HS-27A (cell line): ENCODE data around the gene GAL3ST3.
"Not testable (repeated sequence)": the region's sequence is repeated elsewhere in the genome, so short reads cannot be mapped to it uniquely, and the experiment has no call there.

ENCODE experiments used
- DNase-seq: peaks from one replicate; pipeline ENCODE4 v3.0.0-alpha.2; 2012; ENCODE audit warnings: low read depth, missing footprints

GAL3ST3 gene, protein sequence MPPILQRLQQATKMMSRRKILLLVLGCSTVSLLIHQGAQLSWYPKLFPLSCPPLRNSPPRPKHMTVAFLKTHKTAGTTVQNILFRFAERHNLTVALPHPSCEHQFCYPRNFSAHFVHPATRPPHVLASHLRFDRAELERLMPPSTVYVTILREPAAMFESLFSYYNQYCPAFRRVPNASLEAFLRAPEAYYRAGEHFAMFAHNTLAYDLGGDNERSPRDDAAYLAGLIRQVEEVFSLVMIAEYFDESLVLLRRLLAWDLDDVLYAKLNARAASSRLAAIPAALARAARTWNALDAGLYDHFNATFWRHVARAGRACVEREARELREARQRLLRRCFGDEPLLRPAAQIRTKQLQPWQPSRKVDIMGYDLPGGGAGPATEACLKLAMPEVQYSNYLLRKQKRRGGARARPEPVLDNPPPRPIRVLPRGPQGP

DNA sequence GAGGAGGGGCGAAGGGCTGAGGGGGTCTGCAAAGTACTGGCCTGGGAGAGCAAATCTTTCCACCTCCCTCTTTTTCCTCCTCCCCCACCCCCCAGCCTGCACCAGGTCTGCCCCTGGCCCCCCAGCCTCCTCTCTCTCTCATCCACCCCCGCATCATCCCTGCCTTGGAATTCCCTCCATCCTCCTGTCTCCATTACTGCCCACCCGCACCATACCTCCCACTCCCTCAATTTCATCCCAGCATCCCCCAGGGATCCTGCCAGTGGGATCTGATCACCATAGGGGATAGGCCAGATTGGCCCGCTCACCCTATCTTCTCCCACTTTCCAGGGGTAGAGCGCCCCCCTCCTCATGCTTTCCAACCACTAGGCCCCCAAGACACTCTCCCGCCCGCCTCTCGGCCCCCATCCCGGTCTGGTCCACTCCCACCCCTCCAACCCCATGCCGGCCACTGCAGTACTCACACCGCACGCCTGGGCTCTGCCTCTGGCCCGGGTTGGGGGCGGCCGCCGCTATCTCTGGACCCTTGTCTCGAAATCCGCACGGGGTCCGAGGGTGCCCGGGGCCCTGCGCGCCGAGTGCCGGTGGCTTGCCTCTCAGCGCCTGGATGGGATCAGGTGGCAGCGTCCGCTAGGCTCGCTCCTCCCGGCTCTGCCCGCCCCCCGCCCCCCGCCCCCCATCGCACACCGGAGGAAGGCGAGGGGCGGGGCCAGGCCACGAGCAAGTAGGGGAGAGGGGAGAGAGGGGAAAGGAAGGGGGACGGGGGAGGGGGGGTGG is at the start of gene GAL3ST3:
Gene GAL3ST3 (minus strand): TSS at position 615 of the 777 bp plus-strand sequence. CDS start 3,746 bp downstream, outside the sequence.
- no peak for DNase-seq

- DNase-seq, result not testable (repeated sequence)
Observed at GRCh38 chr11:66092125-66092524, 43.2 kb upstream of the GAL3ST3 start.

DNA sequence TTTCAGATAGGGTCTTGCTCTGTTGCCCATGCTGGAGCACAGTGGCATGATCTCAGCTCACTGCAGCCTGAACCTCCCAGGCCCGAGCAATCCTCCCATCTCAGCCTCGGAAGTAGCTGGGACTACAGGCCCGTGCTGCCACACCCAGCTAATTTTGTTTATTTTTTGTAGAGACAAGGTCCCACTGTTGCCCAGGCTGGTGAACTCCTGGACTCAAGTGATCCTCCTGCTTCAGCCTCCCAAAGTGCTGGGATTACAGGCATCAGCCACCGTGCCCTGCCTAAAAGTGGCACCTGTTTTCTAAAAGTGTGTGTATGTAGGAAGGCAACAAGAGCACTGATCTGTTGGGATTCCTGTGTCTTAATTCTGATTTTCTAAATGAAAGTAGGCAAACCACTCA is 41.3 kb upstream of the GAL3ST3 start:
- DNase-seq, result no peak

- no peak for DNase-seq
Observed at GRCh38 chr11:66089067-66089466, 40.1 kb upstream of the GAL3ST3 start.

GRCh38 chr11:66087148-66087908 is 38.4 kb upstream of the GAL3ST3 start:
- no peak for DNase-seq

DNA sequence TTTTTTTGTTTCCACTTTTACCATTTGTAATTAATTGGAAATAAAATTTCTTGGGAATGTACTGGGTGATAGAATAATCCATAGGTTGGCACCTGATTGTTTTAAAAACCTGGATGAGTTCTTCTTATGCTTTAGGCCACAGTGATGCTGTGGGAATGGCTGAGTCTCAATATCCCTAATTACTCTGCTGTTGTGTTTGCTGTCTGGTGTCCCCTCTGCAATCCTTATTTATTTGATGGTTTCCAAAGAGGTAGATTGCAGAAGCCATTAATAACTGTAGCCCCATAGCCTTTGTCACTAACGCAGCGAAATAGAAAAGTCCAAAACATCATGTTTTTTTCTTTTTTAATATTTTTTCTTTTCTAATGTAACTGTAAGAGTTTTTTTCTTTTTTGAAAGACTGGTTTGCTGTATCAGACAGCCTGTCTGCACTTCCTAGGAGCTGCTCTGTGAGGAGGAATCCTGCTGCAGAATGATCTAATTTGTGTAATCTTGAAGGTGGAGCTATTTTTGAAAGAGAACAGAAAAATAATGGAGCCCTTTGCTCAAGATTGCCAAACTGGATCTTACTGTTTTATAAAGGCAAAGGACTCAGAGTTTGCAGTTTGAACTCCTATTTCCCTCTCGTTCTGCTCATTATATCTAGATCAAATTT is 36.0 kb upstream of the GAL3ST3 start:
- DNase-seq, result no peak

DNA sequence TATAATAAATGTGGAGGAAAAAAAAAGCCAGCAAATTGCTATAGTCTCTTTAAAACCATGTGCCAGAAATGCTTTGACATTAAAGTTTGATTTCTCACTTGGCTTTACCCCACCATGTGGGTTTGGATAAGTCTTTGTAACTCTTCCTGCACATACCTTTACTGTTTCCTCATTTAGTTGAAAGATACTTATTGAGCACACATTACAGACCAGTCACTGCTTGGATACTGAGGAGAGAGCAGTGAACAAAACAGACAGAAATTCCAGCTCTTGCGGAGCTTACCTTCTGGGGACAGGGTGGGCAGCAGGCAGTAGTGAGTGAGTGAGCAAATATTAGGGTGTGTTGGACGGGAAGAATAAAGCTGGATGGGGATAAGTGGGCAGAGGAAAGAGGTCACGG is 34.8 kb upstream of the GAL3ST3 start:
- DNase-seq, result no peak

- no peak for DNase-seq
Observed at GRCh38 chr11:66082946-66083698, 34.2 kb upstream of the GAL3ST3 start.

DNA sequence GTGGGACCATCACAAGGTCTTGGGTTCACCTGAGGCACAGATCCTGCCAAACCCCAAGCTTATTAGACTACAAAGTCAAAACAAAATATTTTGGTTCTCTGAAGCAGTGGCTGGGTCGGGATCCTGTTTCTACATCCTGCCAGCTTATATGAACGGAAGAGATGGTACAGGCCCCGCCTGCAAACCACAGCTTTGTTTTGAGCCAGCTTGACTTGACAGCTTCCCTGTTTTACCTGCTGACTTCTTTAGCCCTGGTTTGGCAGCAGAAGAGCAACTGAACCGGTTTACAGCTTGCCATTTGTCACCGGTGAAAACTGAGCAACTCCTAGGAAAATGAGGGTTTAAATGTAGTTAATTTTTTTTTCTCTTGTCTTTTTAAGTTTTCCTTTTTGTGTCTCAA is 32.5 kb upstream of the GAL3ST3 start:
- DNase-seq, result no peak

DNA sequence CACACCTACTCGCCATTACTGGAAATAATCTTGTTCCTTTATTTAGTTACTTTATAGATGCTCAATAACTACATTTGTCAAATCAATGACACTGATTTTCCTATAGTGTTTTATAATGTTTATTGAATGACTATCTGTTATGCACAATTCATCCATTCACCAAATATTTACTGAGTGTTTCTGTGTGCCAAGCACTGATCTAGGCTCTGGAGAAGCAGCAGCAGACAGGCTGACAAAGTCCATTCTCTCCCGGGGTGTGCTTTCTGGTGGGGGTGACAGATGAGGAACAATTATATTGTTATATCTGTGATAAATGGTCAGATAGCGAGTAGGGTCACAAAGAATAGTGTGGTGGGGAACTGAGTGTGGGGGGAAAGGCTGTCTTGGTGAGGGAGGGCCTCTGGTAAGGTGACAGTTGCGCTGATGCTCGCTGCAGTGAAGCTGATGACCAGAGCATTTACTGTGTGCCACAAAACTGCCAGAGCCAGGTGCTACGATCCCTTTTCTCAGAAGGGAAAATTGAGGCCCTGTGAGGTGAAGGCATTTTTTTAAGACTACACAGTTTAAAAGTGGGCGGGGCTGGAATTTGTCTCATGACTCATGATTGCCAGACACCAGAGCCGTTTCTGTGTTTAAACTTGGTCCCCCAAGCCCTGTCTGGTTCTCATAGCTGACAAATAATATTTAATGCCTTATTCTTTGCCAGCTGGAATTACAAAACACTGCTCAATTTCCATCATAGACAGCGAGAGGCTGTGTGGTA is 31.3 kb upstream of the GAL3ST3 start:
- no peak for DNase-seq

- DNase-seq, result not testable (repeated sequence)
Observed at GRCh38 chr11:66078949-66079348, 30.0 kb upstream of the GAL3ST3 start.

- DNase-seq, result no peak
Observed at GRCh38 chr11:66077927-66078326, 29.0 kb upstream of the GAL3ST3 start.

DNA sequence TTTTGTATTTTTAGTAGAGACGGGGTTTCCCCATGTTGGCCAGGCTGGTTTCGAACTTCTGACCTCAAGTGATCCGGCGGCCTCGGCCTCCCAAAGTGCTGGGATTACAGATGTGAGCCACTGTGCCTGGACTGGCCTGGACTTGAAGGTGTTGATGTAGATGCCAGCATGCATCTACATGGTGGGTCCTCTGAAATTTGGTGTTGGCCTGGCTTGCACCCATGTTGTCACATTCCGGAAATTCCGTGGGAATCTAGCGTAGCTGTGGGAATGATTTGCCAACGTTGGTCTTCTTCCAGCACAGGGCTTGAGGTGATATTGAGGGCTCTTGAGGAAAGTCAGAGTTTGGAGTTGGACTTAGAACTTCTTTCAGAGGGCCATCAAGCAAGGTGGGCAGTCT is 27.6 kb upstream of the GAL3ST3 start:
- DNase-seq, result no peak

GRCh38 chr11:66075273-66075672 is 26.3 kb upstream of the GAL3ST3 start:
- DNase-seq, result no peak

DNA sequence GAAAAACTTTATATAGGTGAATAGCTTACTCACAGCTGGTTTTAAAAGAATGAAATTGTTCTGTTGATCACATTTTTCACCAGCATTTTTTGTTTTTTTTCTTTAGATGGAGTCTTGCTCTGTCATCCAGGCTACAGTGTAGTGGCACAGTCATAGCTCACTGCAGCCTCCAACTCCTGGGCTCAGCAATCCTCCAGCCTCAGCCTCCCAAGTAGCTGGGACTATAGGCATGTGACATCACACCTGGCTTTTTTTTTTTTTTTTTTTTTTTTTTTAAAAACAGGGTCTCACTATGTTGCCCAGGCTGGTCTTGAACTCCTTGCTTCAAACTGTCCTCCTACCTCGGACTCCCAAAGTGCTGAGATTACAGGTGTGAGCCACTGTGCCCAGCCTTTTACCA is 24.7 kb upstream of the GAL3ST3 start:
- DNase-seq, result no peak

DNA sequence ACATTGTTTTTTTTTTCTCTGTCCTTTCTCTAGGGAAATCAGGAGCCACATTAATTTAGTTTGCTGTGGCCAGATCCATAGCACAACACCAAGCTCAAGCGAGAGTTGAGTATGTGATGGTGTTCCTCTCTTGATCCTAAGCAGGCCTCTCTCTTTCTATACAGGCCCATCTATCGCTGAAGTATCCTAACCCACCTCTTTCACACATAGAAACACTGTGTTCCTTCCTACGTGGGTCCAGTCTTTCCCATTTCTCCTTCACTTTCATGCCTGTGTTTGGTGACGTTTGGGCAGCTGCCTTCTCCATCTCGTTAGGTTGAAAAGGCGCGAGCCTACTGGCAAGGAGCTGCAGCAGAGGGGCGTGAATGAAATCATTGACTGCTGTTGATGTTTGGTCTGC is 23.6 kb upstream of the GAL3ST3 start:
- no peak for DNase-seq

GRCh38 chr11:66072081-66072480 is 23.1 kb upstream of the GAL3ST3 start:
- no peak for DNase-seq

DNA sequence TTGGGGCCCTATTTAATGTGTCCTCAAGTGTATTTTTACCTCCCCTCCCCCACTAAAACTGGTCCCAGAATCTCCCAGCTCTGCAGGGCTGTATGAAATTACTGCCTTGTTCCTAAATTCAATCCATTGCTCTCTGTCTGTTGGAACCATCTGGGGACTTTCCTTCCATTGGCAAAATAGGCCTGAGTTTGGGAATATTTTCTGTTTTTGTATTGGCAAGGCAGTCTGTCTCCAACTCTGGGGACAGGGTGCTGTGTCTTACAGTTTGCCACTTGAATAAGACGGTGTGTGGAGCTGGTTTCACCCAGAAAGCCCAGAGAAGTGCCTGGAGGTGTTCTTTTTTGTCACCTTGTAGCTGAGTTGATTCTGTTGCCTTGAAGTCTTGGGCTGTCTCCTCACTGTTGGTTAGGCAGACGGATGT is 22.4 kb upstream of the GAL3ST3 start:
- no peak for DNase-seq

DNA sequence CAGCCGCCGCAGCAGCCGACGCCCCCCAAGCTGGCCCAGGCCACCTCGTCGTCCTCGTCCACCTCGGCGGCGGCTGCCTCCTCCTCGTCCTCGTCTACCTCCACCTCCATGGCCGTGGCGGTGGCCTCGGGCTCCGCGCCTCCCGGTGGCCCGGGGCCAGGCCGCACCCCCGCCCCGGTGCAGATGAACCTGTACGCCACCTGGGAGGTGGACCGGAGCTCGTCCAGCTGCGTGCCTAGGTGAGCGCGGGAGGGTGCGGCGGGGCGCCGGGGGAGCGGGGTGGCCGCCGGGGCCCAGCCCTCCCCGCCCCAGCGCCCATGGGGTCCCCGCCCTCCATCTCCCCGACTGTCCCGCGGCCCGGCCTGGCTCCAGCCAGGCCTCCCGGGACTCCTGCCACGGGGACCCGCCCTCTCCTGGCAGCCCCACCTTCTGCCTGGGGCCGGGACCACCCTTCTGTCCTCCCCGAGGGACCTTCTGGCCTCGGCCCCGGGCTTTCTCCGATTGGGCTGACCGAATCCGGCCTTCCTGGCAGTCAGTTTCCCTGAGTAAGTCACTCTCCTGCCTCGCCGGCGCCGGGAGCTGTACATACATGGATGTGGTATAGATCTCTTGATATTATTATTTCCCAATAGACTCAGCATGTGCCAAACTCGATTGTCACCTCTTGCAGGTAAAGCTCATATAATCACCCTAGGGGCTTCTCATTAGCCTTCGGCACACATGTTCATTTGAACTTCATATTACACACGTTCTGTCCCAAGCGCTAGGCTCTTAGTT is 21.8 kb upstream of the GAL3ST3 start:
- DNase-seq, result no peak
